ENCODE results near the gene CCDC196.
"Not testable (repeated sequence)": the region's sequence is repeated elsewhere in the genome, so short reads cannot be mapped to it uniquely, and the experiment has no call there.

The CCDC196 gene

GRCh38 chr14:66495218-66496098 lies 9.3 kb downstream of the CCDC196 start:
- DNase-seq (ENCODE audit: low read depth), result peak; percentile 63

GRCh38 chr14:66496188-66496807 lies 10.1 kb downstream of the CCDC196 start:
- DNase-seq (ENCODE audit: low read depth), result no peak

- DNase-seq (ENCODE audit: low read depth), result no peak
Observed at GRCh38 chr14:66496911-66497310, 10.7 kb downstream of the CCDC196 start.

- no peak for DNase-seq (ENCODE audit: low read depth)
Observed at GRCh38 chr14:66498311-66498710, 12.1 kb downstream of the CCDC196 start.

- DNase-seq (ENCODE audit: low read depth), result no peak
Observed at GRCh38 chr14:66501592-66501991, 15.4 kb downstream of the CCDC196 start.

- DNase-seq (ENCODE audit: low read depth), result not testable (repeated sequence)
Observed at GRCh38 chr14:66502836-66503235, 16.7 kb downstream of the CCDC196 start.

- no peak for DNase-seq (ENCODE audit: low read depth)
Observed at GRCh38 chr14:66503532-66503931, 17.4 kb downstream of the CCDC196 start.

GRCh38 chr14:66507181-66507721 lies 21.1 kb downstream of the CCDC196 start:
- no peak for DNase-seq (ENCODE audit: low read depth)

- peak; percentile 97 for DNase-seq (ENCODE audit: low read depth)
Observed at GRCh38 chr14:66507722-66508546, 21.8 kb downstream of the CCDC196 start, which contains the start of gene GPHN. GPHN (plus strand) TSS chr14:66508147.

- no peak for DNase-seq (ENCODE audit: low read depth)
Observed at GRCh38 chr14:66508547-66508845, 22.3 kb downstream of the CCDC196 start.

GRCh38 chr14:66508846-66509621 lies 22.9 kb downstream of the CCDC196 start:
- DNase-seq (ENCODE audit: low read depth), result no peak

GRCh38 chr14:66509874-66510273 lies 23.7 kb downstream of the CCDC196 start:
- no peak for DNase-seq (ENCODE audit: low read depth)

GRCh38 chr14:66511849-66512248 lies 25.7 kb downstream of the CCDC196 start:
- DNase-seq (ENCODE audit: low read depth), result no peak

GRCh38 chr14:66514213-66514612 lies 28.0 kb downstream of the CCDC196 start:
- DNase-seq (ENCODE audit: low read depth), result no peak

- DNase-seq (ENCODE audit: low read depth), result no peak
Observed at GRCh38 chr14:66530526-66530925, 44.4 kb downstream of the CCDC196 start.

GRCh38 chr14:66539034-66539433 lies 52.9 kb downstream of the CCDC196 start:
- no peak for DNase-seq (ENCODE audit: low read depth)

- no peak for DNase-seq (ENCODE audit: low read depth)
Observed at GRCh38 chr14:66540038-66540437, 53.9 kb downstream of the CCDC196 start.

- DNase-seq (ENCODE audit: low read depth), result no peak
Observed at GRCh38 chr14:66541627-66542026, 55.5 kb downstream of the CCDC196 start.

GRCh38 chr14:66543996-66544395 lies 57.8 kb downstream of the CCDC196 start:
- DNase-seq (ENCODE audit: low read depth), result no peak

- DNase-seq (ENCODE audit: low read depth), result not testable (repeated sequence)
Observed at GRCh38 chr14:66545191-66545590, 59.0 kb downstream of the CCDC196 start.

- not testable (repeated sequence) for DNase-seq (ENCODE audit: low read depth)
Observed at GRCh38 chr14:66545751-66546150, 59.6 kb downstream of the CCDC196 start.
